Mucosa of gallbladder (tissue), 1 donor: ENCODE measurements around the gene PDLIM4. TPM values are rescaled to one million over a fixed set of nuclear protein-coding genes. Genes with fewer than 3 reads are reported as not detected.

ENCODE experiments used
- DNase-seq: peaks from one replicate; pipeline ENCODE4 v3.0.0-alpha.2; 2020; ENCODE audit warnings: low spot score
- total RNA-seq: library from RNA; stranded (reverse); gene quantifications from one replicate; pipeline ENCODE4 v1.2.1, GENCODE V29; 2021
- donor health status: DM: no; HTN: no; CAD: no.

The PDLIM4 gene
- total RNA-seq, 1 donor from 2014 or later: 20.7 TPM

DNA sequence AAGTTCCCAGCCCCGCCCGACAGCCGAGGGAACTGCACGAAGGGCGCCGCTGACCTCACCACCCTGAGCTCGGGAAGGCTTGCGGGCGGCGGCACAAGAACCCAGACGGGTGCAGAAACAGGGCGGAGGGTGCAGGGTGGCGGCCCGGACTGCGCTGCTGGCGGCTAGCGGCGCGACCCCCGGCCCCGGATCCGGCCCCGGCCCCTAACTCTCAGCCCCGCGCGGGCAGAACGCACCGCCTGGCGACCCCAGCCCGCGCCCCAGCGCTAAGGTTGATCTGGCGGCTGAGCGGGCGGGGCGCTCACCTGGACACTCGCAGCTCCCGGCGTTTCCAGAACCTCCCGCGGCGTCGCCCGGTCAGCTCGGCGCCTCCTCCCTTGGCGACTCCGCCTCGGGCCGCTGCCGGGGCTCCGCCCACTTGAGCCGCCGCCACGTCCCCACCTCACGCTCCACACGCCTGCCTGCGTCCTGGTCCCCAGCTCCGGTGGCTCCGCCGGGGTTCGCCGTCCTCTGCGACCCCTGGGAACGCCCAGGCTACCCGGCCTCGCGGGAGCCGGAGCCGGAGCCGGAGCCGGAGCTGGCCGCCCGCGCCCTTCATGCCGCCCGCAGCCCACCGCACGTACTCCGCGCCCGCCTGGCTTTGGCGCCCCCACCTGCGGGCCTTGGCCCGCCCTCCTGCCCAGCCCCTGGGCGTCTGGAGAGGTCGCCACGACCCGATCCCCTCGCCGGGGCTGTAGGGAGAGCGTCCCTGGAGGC lies 29.8 kb upstream of the PDLIM4 start, which contains the start of gene P4HA2:
Gene P4HA2 (minus strand): TSS at position 369 of the 756 bp plus-strand sequence. CDS start 9,227 bp downstream, outside the sequence.
- peak; percentile 86 for DNase-seq

DNA sequence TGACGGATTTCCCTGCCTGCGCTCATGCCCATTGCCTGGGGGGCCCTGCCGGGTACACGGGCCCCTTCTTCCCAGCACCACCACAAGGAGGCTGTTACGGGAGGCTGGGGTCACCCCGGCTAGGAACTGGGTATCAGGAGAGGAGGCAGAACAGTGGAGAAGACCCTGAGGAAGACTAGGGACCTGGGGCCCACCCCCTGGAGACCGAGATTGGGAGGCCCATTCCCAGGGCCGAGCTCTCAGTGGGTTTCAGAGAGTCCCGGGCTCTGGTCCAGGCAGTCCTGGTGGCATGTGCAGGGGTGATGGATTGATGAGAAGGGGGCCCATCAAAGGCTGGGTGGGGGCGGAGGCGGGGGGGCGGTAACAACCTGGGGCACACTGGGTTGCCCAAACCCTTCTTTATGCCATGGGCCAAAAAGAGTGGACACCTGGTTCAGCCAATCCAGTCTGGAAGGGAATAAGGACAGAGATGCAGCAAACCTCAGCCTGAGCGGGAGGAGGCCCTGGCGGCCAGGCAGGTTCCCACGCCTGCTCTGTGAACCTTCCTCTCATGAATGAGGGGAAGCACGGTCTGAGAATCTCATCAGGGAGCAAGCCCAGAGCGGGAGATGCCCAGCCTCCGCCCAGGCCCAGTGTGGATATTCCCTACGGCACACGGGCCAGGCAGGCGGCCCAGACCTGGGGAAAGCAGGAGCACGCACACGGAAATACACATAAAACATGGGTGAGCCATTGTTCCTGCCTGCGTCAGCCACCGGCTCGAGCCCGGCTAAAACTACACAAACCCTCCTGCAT lies 29.1 kb upstream of the PDLIM4 start:
- DNase-seq: no peak

DNA sequence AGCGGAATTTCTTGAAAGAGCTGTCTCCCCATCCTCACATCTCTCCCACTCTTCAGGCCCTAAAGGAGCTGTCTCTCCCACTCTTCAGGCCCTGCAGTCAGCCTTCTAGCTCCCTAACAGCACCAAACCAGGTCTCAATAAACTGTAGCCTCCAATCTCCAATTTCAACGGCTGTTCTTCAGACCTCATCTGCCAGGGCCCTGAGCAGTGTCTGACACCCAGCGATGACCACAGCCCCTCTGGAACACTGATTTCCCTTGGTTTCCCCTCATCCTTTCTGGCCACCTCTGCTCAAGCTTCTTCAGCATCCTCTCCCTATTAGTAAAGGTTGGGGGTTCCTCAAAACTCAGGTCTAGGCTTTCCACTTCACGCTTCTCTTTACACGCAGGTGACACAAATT lies 28.3 kb upstream of the PDLIM4 start:
- DNase-seq: no peak

DNA sequence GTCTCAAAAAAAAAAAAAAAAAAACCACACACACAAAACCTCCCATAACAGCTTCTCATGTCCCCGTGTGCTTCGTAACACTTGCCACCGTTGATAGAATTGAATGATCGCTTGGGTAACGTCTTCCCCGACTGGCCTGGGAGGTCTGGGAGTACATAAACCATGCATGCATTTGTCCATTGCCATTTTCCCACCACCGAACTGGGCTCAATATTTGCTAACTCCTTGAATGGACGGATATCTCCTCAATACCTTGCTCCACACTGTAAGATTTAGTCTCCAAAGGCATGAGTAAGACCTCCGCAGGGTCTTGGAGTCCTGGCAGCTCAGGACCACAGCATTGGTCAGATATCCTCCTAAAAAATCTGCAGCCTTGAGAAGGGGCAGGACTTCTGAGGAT lies 26.6 kb upstream of the PDLIM4 start:
- DNase-seq: no peak

DNA sequence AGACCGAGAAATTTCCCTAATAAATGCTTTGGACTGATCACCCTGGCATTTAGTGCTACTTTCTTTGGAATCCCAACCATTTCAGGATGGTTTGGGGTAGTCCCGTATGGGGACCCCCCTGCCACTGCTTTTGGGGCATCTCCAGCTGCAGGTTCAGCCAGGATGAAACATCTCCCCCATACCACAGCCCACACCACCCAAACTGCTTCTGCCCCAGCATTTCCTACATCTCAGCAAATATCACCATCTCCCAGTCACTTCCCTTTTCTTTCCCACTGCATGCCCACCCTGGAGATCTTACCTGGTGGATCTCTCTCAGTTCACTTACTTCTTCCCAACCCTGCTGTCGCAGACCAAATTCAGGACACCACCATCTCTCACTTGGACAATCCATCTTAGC lies 25.0 kb upstream of the PDLIM4 start:
- no peak for DNase-seq

DNA sequence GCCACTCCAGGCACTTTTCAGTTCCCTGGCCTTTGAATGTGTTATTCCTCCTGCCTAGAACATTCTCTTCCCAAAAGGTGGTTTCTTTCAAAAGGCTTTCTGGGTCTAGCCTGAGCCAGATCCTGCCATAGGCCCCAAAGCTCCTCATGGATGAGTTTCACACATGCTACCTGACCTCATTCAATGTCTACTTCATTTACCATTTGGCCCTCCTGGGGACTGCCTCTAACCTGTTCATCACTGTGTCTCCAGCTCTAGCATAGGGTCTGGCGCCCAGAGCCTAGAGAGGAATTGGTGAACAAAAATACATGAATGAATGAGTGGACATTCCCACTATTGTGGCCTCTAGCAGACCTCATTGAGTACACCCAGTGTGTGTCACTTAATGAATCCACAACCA lies 24.4 kb upstream of the PDLIM4 start:
- DNase-seq: no peak

DNA sequence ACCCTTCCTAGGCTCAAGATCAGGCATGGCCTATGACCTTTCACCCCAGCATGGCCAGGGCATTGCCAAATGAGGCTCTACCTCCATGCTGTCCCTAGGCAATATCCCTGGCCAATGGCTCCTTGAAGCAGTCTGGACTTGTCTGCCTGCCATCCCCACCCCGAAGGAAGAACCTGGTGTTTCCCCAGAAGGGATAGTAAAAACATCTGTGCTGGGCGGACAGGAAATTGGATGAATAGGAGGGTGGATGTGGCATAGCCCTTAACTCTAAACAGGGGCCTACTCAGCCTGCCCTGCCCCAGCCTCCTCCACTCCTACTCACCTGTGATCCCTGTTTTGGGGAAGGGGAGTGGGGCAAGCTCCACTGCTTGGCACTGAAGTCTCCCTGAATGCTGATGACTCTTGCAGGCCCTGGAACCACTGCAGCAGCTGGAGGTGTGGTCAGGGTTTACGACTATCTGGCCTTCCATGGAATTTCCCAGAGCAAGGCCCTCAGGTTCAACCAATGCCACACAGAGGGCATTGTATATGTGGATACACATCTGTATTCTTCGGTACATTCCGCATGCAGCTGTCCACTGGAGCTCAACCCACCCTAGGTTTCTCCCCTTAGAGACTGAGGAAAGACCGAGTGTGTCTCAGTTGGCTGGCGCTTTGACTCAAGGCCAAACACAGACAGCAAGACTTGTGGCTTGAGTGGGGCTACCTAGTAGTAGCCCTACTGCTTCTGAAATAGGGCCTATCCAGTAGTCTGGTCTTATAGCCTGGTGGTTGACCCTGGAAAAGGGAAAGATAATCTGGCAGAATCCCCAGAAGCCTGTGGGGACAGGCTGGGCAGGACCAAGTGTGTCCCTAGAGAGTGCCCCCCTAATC lies 23.4 kb upstream of the PDLIM4 start:
- no peak for DNase-seq

DNA sequence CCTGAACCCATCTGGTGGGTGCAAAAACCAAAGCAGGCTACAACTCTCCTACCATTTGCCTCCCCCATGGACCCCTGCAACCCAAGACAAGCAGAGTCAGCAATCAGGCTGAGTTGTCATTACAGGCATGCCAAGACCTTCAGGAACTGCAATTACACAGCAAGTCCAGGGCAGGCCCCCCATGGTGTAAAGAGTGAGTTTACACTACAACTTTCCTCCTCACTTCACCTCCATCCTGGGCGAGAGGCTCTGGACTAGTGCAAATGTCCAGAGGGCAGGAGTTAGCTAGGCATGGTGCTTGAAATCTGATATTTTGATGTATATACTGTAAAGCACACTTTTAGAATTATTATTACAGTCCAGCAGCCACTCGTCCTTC lies 22.8 kb upstream of the PDLIM4 start:
- DNase-seq: no peak

DNA sequence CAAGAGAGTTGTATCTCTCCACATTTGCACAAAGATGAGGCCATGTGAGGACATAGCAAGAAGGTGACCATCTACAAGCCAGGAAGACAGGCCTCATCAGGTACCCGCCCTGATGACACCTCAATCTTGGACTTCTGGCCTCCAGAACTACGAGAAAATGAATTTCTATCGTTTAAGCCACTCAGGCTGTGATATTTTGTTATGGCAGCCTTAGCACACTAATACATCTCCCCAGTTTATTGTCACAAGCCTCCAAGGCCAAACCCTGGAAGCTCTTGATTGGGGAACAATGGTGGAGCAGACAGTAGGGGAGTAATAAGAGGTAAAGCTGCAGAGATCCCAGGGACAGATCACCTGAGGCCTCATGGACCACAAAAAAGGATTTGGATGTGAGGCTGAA lies 22.2 kb upstream of the PDLIM4 start:
- DNase-seq: no peak

DNA sequence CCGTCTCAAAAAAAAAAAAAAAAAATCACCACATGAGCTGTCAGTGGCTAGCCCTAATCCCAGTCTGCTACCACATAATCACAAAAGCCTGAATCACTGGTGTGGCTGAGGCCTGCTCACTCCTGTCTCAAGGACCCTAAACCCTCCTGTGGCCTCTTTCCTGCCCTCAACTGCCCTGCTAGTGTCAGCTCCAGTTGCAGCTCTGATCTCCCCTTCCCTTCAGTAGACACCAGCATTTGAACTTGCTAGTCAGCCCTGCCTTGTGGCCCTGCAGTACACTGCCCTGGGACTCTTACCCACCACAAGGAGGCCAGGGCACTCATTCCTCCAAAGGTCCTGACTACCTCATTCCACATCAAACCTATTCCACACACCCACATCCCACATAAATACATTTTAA lies 20.4 kb upstream of the PDLIM4 start:
- DNase-seq: no peak

DNA sequence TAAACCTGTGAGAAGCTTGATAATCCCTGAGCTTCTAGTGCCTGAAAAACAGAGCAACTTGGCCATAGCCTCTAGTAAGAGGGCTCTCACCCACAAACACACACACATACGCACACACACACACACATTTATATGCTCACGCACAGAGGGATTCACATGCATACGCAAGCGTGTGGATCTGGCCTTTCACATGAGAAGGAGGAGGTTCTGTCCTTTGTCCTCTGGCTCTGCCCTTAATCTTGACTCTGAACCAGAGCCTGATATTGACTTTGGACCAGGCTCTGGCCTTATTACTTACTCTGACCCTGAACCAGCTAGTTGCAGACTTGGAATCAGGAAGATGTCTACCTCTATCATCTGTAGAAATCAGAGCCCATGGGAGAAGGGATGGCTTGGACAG lies 19.8 kb upstream of the PDLIM4 start:
- no peak for DNase-seq

DNA sequence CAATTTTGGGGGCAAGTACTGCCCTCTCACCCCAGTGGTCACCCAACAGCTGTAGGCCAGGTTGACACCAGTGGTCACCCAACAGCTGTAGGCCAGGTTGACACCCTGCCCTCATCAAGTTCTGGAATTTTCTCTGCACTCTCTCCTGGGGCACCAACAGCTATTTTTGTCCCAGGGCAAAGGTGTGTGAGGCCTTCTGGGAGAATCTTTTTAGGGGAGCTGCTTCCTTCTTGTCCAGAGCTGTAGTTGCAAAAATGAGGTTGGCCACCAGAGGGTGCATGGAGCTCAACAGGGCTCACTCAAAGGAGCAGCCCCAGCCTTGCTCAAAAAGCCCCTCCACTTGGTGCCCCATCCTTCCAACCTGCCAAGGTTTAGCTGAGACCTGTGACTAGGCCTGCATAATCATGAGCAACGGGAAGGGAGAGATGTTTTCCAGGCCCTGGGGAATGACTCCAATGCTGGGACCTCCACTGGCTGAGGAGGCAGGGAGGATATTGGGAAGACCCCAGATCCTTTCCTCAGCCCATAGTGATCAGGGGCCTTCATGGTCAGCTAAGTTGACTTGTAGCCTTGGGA lies 19.2 kb upstream of the PDLIM4 start:
- DNase-seq: peak; percentile 82

DNA sequence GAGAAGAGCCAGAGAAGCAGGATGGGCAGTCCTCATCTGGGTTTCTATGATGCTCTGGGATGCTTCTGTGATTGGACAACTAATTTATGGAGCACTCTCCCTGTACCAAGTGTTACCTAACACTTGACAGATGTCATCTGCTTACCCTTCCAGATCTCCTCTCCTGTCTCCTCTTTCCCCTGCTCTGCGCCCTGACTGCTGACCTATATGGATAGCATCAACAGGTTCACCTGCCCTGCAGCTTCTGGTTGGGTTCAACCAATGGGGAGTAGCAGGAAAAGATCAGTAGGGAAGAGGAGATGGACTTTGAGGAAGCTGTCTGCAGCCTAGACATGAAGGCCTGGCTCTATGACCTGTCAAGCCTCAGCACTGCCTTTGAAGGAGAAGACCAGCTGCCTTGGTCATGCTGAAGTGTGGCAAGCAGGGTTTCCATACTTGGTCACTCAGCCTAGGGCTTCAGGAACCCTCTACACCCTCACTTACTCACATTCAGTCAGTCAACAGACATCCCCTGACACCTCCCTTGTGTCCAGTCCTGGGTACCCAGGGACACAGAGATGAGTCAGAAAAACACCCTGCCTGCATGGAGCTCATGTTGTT lies 18.5 kb upstream of the PDLIM4 start:
- no peak for DNase-seq

DNA sequence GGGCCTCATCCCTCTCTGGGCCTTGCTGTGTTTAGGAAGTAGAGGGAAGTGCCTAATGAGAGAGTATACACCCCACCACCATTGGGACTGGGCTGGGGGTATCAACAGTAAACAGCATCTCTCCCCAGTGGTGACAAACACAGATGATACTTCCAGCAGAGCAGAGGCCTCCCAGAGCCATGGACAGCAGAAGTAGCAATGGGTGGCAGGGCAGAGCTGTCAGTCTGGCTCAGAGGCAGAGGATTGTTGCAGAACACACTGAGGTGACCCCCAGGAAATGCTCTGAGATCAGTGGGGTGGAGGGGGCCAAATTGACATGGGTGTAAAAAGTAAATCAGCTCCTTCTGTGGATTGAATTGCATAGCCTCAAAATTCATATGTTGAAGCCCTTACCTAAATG lies 17.7 kb upstream of the PDLIM4 start:
- DNase-seq: no peak

DNA sequence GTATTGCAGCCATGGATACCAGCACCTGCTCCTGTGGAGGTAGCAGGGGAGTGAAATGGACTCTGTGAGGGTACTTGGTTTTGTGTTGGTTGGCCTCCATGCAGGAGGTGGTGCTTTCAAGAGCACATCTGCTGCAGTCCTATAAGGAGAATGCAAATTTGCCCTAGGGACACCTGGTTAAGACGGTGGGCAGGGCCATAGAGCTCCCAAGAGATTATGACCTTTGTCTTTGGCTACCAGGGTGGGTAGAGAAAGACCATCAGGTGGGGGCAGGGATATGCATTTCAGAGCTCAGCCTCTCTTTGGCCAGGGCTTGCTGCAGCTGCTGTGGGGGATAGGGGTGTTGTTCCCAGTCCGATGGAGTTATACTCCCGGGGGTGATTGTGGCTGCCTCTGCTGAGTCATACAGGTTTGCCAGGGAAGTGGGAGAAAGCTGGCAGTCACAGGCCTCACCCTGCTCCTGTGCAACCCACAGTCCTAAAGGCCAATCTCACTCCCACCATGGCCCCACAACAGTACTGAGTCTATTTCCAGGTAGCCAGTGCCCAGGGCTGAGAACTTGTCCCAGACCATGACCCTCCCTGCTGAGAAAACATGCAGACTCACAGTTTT lies 14.0 kb upstream of the PDLIM4 start:
- no peak for DNase-seq

DNA sequence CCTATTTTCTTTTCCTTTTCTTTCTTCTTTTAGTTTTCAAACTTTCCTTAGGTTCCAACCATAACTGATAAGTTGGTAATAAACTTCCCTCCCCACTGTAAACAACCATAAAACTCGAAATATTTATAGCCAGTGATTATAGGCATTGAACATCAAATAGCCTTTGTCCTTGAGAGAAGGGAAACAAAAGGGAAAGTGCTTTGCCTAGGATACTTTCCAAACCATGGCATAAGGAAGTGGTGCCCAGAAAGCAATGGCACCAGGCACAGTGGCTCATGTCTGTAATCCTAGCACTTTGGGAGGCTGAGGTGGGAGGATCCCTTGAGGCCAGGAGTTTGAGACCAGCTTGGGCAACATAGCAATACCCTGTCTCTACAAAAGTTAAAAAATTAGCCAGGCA lies 11.9 kb upstream of the PDLIM4 start:
- no peak for DNase-seq

DNA sequence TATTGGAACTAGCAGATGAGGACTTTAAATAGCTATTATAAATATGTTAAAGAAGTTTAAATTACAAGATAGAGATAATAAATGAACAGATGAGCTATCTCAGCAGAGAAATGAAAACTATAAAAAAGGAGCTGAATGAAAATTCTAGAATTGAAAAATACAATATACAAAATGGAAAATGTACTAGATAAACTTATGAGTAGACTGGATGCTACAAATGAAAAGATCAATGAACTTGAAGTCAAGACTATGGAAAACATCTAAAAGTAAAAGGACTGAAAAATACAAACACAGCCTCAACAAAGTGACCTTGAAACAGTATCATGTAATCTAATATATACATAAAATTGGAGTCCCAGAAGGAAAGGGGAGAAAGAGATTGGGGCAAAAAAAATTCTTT lies 10.7 kb upstream of the PDLIM4 start:
- DNase-seq: no peak

DNA sequence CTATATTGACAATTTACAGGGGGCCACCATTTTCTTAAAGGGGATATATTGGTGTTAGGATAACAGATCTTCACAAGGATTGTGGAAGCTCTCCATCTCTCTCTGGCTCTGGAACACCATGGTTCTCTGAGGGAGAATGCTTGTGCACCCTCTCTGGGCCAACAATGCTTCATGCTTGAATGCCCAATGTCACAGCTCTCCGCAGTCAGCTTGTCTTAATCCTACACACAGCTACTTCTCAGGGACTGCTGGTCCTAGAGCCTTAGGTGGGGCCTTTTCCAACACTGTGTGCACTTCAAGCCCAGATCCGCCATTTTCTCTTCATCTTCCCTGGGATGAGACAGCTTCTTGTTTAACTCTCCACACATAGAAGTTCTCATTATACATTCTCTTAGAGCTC lies 6.9 kb upstream of the PDLIM4 start:
- DNase-seq: no peak

DNA sequence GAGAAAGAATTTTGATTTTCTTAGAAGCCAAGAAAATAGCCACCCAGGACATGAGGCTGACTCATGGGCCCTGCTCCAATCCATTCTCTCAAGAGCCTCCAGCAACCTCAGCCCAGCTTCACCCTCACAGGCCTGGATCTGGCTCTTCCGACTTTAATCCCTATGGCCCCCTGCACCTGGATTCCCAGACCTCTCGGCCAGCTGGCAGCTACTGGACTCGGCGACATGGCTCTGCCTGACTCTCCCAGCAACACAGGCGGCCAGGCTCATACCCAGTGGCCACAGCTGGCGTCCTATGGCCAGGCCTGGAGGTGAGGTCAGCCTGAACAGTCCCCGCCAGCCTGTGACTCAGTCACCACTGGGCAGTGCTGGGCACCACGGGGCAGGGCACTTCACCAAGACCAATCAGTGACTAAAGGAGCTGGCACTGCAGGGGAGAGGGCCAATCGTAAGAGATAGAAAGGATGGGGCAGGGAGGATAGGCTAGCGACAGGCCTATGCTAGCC lies 6.2 kb upstream of the PDLIM4 start:
- no peak for DNase-seq

DNA sequence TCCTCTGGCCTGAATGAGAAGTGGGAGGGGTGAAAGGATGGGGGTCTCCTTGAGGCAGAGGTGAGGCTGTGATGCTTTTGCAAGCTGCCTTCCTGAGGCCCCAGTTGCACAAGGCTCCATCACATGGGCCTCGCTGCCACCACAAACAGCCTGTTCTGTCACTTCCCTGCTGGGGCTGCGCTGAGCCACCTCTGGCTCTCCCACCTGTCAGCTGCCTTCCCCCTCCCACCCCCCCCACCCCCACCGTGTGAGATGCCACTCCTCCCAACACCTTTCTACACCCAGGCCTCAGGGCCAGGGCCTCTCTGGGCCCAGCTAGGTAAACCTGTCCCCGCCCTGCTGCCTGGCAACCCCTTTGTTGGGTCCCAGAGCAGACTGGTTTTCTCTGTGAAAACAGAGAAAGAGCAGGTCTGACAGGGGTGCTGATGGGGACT lies 4.5 kb upstream of the PDLIM4 start:
- no peak for DNase-seq
